OCI-LY7 (cell line): ENCODE data around the gene MCTP2. TPM values are rescaled to one million over a fixed set of nuclear protein-coding genes. Genes with fewer than 3 reads are reported as not detected.

Source experiments
- BruUV-seq: library from RNA; stranded (reverse); fragments of 400-500 nt; replicated peaks from 2 replicates; lab custom pipeline; 2021; lab: Mats Ljungman, UMichigan
- CTCF ChIA-PET: fragments of 300-600 bp; sonication (Branson Sonifier 250); formaldehyde crosslinking; loops from one replicate; lab custom pipeline; 2022; ENCODE audit warnings: antibody characterized with exemption; ENCODE audit not compliant: unreplicated experiment; lab: Charles Lee
- POLR2A ChIA-PET: fragments of 300-600 bp; sonication (Branson Sonifier 250); formaldehyde crosslinking; loops from one replicate; lab custom pipeline; 2022; ENCODE audit warnings: antibody characterized with exemption; lab: Charles Lee
- DNase-seq: peaks from one replicate; pipeline ENCODE4 v3.0.0-alpha.2; 2015; ENCODE audit warnings: low spot score
- H2AFZ ChIP-seq: fragments of 200-600 bp; sonication (generic), shearing (Covaris generic); 2 replicates; pipeline ENCODE4 v1.6.1; 2014; ENCODE audit warnings: mild to moderate bottlenecking, antibody characterized with exemption, low read length, moderate library complexity
- H3K27ac ChIP-seq: fragments of 200-600 bp; sonication (generic); 2 replicates; pipeline ENCODE4 v1.5.1; 2014; ENCODE audit warnings: mixed run types, low read depth, mild to moderate bottlenecking, moderate library complexity, low read length, inconsistent platforms; ENCODE audit not compliant: poor library complexity, severe bottlenecking
- H3K36me3 ChIP-seq: fragments of 200-600 bp; sonication (generic); 2 replicates; pipeline ENCODE4 v1.6.1; 2014; ENCODE audit warnings: mild to moderate bottlenecking, antibody characterized with exemption, low read length, moderate library complexity, mixed read lengths; ENCODE audit not compliant: insufficient read depth
- H3K4me1 ChIP-seq: fragments of 200-600 bp; sonication (generic); 2 replicates; pipeline ENCODE4 v1.5.1; 2014; ENCODE audit warnings: mild to moderate bottlenecking, low read length; ENCODE audit not compliant: insufficient read depth, poor library complexity, severe bottlenecking
- H3K4me2 ChIP-seq: fragments of 200-600 bp; sonication (generic); 2 replicates; pipeline ENCODE4 v1.6.1; 2014; ENCODE audit warnings: mild to moderate bottlenecking, low read length
- H3K4me3 ChIP-seq: fragments of 200-600 bp; sonication (generic); 2 replicates; pipeline ENCODE4 v1.5.1; 2014; ENCODE audit warnings: mild to moderate bottlenecking, low read depth, low read length; ENCODE audit not compliant: poor library complexity, severe bottlenecking
- H3K79me2 ChIP-seq: fragments of 200-600 bp; sonication (generic); 2 replicates; pipeline ENCODE4 v1.6.1; 2016; ENCODE audit warnings: low read depth, mild to moderate bottlenecking, low read length, moderate library complexity, mixed read lengths; ENCODE audit not compliant: insufficient read depth
- H3K9me2 ChIP-seq: fragments of 200-600 bp; sonication (generic); 2 replicates; pipeline ENCODE4 v1.6.1; 2016; ENCODE audit warnings: mild to moderate bottlenecking, low read length, mixed read lengths; ENCODE audit not compliant: insufficient read depth
- H3K9me3 ChIP-seq: fragments of 200-600 bp; sonication (generic); 2 replicates; pipeline ENCODE4 v1.6.1; 2014; ENCODE audit warnings: mild to moderate bottlenecking, mixed run types, low read length, mixed read lengths
- H4K20me1 ChIP-seq: fragments of 200-600 bp; sonication (generic); 2 replicates; pipeline ENCODE4 v1.6.1; 2014; ENCODE audit warnings: mild to moderate bottlenecking, antibody characterized with exemption, low read length, moderate library complexity, mixed read lengths; ENCODE audit not compliant: insufficient read depth
- CTCF ChIP-seq: fragments of 200-600 bp; sonication (generic); conservative IDR thresholded peaks from 2 replicates; pipeline ENCODE4 v1.5.1; 2014; ENCODE audit warnings: mild to moderate bottlenecking, antibody characterized with exemption, low read length, moderate library complexity, mixed read lengths
- EZH2phosphoT487 ChIP-seq: fragments of 200-600 bp; sonication (generic); IDR thresholded peaks from 2 replicates; pipeline ENCODE4 v1.6.1; 2018; ENCODE audit warnings: low read depth, borderline replicate concordance, mild to moderate bottlenecking, mixed run types, antibody characterized with exemption, low read length, moderate library complexity, mixed read lengths
- intact Hi-C: fragments of 100-400 bp; cut with micrococcal nuclease; formaldehyde crosslinking; loops from one replicate; pipeline ENCODE4 v1.10.0; 2022; ENCODE audit not compliant: unreplicated experiment
- total RNA-seq, 2 experiments: library from RNA; depleted of rRNA in 1 of 2; stranded (reverse); fragments of >200 nt in 1 of 2; shearing (Covaris generic) in 1 of 2; gene quantifications; 2 replicates each; pipeline ENCODE4 v1.2.3, GENCODE V29; 2014 to 2022

MCTP2 gene
- total RNA-seq, 2 experiments from 2014 or later = 73.2 to 90.6 TPM

GRCh38 chr15:94387442-94387841 lies 156.1 kb downstream of the MCTP2 start:
- Histone ChIP-seq H3K4me3 (peak overlapping the region; percentile 20), H3K79me2 (no peaks in the 10 kb centered on the region), H3K4me2 (peak overlapping the region; percentile 54), H3K9me2 (no peaks in the 10 kb centered on the region), H3K9me3 (no peaks in the 10 kb centered on the region), H3K27ac (peak overlapping the region; percentile 13), H3K4me1 (peaks cover 37% of the 10 kb centered on the region), H3K36me3 (peaks cover 73% of the 10 kb centered on the region), H4K20me1 (no peaks in the 10 kb centered on the region), H2AFZ (no peak overlapping the region)
- intact Hi-C loops = no loop called here
- no peak for DNase-seq
- BruUV-seq = no TSS peak
- ChIA-PET POLR2A (interaction anchor here (1.0 kb wide), 2 partner anchors 8 to 10 kb away, joined by 3 read pairs; no protein-coding TSS in a partner anchor), CTCF (interaction anchor here (0.6 kb wide), 1 partner anchor 23 kb away, joined by 3 read pairs; no protein-coding TSS in a partner anchor)
- TF ChIP-seq EZH2phosphoT487 = no peak
- peak; percentile 51 for TF ChIP-seq CTCF

- Histone ChIP-seq H2AFZ (no peak overlapping the region), H3K4me2 (peak overlapping the region; percentile 54), H3K79me2 (no peaks in the 10 kb centered on the region), H4K20me1 (no peaks in the 10 kb centered on the region), H3K4me1 (peaks cover 32% of the 10 kb centered on the region), H3K9me3 (no peaks in the 10 kb centered on the region), H3K27ac (peak overlapping the region; percentile 13), H3K36me3 (peaks cover 73% of the 10 kb centered on the region), H3K4me3 (peak overlapping the region; percentile 20), H3K9me2 (no peaks in the 10 kb centered on the region)
- peak; percentile 77 for DNase-seq
- ChIA-PET POLR2A (interaction anchor here (0.6 to 1.2 kb wide), 6 partner anchors 8 to 1416 kb away, joined by 3 to 4 read pairs (median 3); no protein-coding TSS in a partner anchor), CTCF (no interaction called here)
- BruUV-seq = no TSS peak
- TF ChIP-seq EZH2phosphoT487 (no peak), CTCF (0 out of 2 replicates have a peak, but pooled peaks have one; percentile 8)
- intact Hi-C loops = no loop called here
These were observed 156.6 kb downstream of the MCTP2 start for GRCh38 chr15:94387849-94388441.

- no peak for TF ChIP-seq CTCF
- TF ChIP-seq EZH2phosphoT487 = no peak
- Histone ChIP-seq H3K4me1 (no peaks in the 10 kb centered on the region), H2AFZ (no peak overlapping the region), H3K4me2 (no peak overlapping the region), H3K9me2 (no peaks in the 10 kb centered on the region), H4K20me1 (no peaks in the 10 kb centered on the region), H3K4me3 (no peak overlapping the region), H3K9me3 (no peaks in the 10 kb centered on the region), H3K27ac (no peak overlapping the region), H3K79me2 (no peaks in the 10 kb centered on the region), H3K36me3 (peaks cover 40% of the 10 kb centered on the region)
- BruUV-seq = no TSS peak
- no peak for DNase-seq
- CTCF ChIA-PET = no interaction called here
- POLR2A ChIA-PET = interaction anchor here (0.6 to 1.5 kb wide), 4 partner anchors 8 to 63 kb away, joined by 3 to 5 read pairs (median 3); no protein-coding TSS in a partner anchor
- intact Hi-C loops = no loop called here
These were observed 164.3 kb downstream of the MCTP2 start for GRCh38 chr15:94395640-94396039.
